IPS-18c (cell line): ENCODE data around the gene HORMAD1.
"Not testable (repeated sequence)": the region's sequence is repeated elsewhere in the genome, so short reads cannot be mapped to it uniquely, and the experiment has no call there.

ENCODE experiments used
- H3K4me3 ChIP-seq: 2 replicates; pipeline ENCODE4 v1.7.0; 2013; ENCODE audit warnings: low read depth, mild to moderate bottlenecking, low read length, moderate library complexity; ENCODE audit not compliant: insufficient read depth
- H3K9me3 ChIP-seq: one replicate; pipeline ENCODE4 v1.6.1; 2013; ENCODE audit warnings: mild to moderate bottlenecking, low read length, moderate library complexity; ENCODE audit not compliant: control insufficient read depth, insufficient read depth

The HORMAD1 gene

GRCh38 chr1:150660584-150660983 lies 60.1 kb downstream of the HORMAD1 start:
- H3K9me3 ChIP-seq: no peaks in the 10 kb centered on the region
- no peak overlapping the region for H3K4me3 ChIP-seq

GRCh38 chr1:150657064-150657463 lies 63.6 kb downstream of the HORMAD1 start:
- not testable (repeated sequence) for H3K4me3 ChIP-seq, H3K9me3 ChIP-seq

- not testable (repeated sequence) for H3K4me3 ChIP-seq, H3K9me3 ChIP-seq
Measured at GRCh38 chr1:150654635-150655034, 66.1 kb downstream of the HORMAD1 start.

GRCh38 chr1:150650193-150650592 lies 70.5 kb downstream of the HORMAD1 start:
- H3K4me3 ChIP-seq: no peak overlapping the region

GRCh38 chr1:150649441-150650075 lies 71.1 kb downstream of the HORMAD1 start:
- H3K9me3 ChIP-seq: no peaks in the 10 kb centered on the region
- no peak overlapping the region for H3K4me3 ChIP-seq

More at GRCh38 chr1:150650193-150650592, 70.5 kb downstream of the HORMAD1 start:
- H3K9me3 ChIP-seq: no peaks in the 10 kb centered on the region
